Measurements from ENCODE around the gene CCDC18.

Gene CCDC18

DNA sequence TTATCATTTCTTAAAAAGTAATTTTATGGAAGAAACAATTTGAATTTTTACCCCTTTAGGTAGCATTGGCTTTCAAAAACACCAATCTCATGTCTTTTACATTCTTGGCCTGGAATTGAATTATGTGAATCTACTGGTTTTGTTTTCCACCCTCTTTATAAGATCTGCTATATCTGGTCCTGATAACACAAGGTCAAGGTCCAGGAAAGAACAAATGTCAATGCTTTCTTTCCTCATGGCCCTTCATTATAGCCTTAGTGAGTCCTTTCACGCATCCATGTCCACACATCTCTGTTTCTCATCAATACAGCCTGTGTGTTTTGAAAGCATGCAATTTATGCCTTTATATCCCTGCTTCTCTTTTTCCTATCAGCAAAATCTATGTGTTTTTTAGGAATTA lies 141.2 kb downstream of the CCDC18 start:
- no peak for DNase-seq

DNA sequence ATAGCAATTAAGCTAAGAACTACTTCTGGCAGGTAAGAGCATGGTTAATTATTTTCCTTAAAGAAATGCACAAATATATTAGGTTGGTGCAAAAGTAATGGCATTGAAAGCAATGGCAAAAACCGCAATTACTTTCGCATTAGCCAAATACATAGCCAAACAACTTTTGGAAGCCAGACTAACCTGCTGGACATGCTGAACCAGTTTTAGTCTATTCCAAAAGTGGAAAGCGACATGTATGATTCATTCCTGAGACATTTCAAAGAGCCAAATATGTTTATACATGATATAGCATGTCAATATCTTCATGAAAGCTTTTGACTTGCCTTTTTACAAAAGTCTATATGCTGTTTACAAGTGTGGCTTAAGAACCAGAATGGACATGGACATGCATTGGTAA lies 141.8 kb downstream of the CCDC18 start:
- no peak for DNase-seq

DNA sequence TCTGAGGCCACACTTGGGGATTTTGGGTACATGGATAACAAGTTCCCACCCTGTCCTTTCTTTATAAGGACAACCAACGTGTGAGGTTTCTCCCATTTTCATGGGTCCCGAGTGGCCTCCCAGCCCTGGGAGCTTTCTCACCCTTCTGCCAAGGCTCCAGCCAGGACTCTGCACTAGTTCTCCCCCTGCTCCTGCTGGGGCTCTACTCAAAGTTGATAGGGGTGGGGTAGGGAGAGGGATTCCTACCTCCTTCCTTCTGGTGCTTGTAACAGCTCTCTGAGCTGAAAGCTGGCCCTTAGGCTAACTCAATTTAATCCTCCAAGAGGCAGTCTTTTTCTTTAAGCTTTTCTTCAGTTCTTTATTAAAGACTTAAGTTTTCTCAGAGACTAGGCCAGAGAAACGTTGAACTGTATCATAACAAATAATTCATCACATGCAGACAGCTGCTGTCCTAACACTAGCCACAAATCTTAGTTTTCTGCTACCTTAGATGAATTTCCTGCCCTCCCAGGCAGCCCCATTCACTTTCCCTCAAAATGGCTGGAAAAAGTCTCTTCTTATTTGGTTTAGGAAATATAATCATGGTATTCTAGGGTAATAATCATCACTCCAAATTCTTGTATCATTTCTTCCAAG lies 142.8 kb downstream of the CCDC18 start:
- DNase-seq = no peak

- DNase-seq = no peak
These were observed 144.3 kb downstream of the CCDC18 start for GRCh38 chr1:93324486-93325464.

Measured in femur (tissue), 1 donor.